CD4-positive, alpha-beta T cell treated with Interleukin-21 for 1 hour (primary cell): Measurements from ENCODE around the gene AASS.

Experiments used
- DNase-seq: peaks from one replicate; pipeline ENCODE4 v3.0.0-alpha.2; 2020

The AASS gene

GRCh38 chr7:122103064-122103463 is 41.0 kb downstream of the AASS start:
- DNase-seq: no peak

GRCh38 chr7:122100021-122100420 is 44.0 kb downstream of the AASS start:
- no peak for DNase-seq

GRCh38 chr7:122095642-122096041 is 48.4 kb downstream of the AASS start:
- no peak for DNase-seq

GRCh38 chr7:122094549-122094948 is 49.5 kb downstream of the AASS start:
- no peak for DNase-seq

- peak; percentile 49 for DNase-seq
Measured at GRCh38 chr7:122092964-122093797, 50.9 kb downstream of the AASS start.

- DNase-seq: no peak
Measured at GRCh38 chr7:122082670-122083069, 61.4 kb downstream of the AASS start.

- no peak for DNase-seq
Measured at GRCh38 chr7:122082160-122082559, 61.9 kb downstream of the AASS start.

GRCh38 chr7:122073635-122074034 is 70.4 kb downstream of the AASS start:
- no peak for DNase-seq

- no peak for DNase-seq
Measured at GRCh38 chr7:122072924-122073599, 71.0 kb downstream of the AASS start.

GRCh38 chr7:122072272-122072671 is 71.8 kb downstream of the AASS start:
- no peak for DNase-seq

GRCh38 chr7:122070834-122071233 is 73.2 kb downstream of the AASS start:
- no peak for DNase-seq

GRCh38 chr7:122070062-122070461 is 74.0 kb downstream of the AASS start:
- DNase-seq: no peak

GRCh38 chr7:122068999-122069398 is 75.0 kb downstream of the AASS start:
- no peak for DNase-seq

- no peak for DNase-seq
Measured at GRCh38 chr7:122068046-122068445, 76.0 kb downstream of the AASS start.

- DNase-seq: no peak
Measured at GRCh38 chr7:122067077-122067476, 77.0 kb downstream of the AASS start.

GRCh38 chr7:122064971-122065370 is 79.1 kb downstream of the AASS start:
- DNase-seq: no peak

GRCh38 chr7:122063146-122063545 is 80.9 kb downstream of the AASS start:
- DNase-seq: no peak

GRCh38 chr7:122059542-122059941 is 84.5 kb downstream of the AASS start:
- DNase-seq: no peak

GRCh38 chr7:122056977-122057376 is 87.1 kb downstream of the AASS start:
- no peak for DNase-seq

GRCh38 chr7:122055073-122055472 is 89.0 kb downstream of the AASS start:
- no peak for DNase-seq

GRCh38 chr7:122054393-122054792 is 89.7 kb downstream of the AASS start:
- DNase-seq: no peak

GRCh38 chr7:122046402-122046801 is 97.6 kb downstream of the AASS start:
- no peak for DNase-seq

- no peak for DNase-seq
Measured at GRCh38 chr7:122040147-122040546, 103.9 kb downstream of the AASS start.

GRCh38 chr7:122038904-122039303 is 105.1 kb downstream of the AASS start:
- no peak for DNase-seq

GRCh38 chr7:122038134-122038533 is 105.9 kb downstream of the AASS start:
- no peak for DNase-seq
